Neural crest cell (in vitro differentiated cells): ENCODE data around the gene GUCA1A. TPM values are rescaled to one million over a fixed set of nuclear protein-coding genes. Genes with fewer than 3 reads are reported as not detected.
A peak's percentile ranks its signal among the peaks of the same experiment; 100 is the strongest.

ENCODE experiments used
- DNase-seq: peaks from one replicate; pipeline ENCODE4 v3.0.0; 2021; ENCODE audit warnings: low read depth, mixed read lengths, low spot score
- H3K27ac Mint-ChIP-seq: one replicate; pipeline ENCODE4 v1.8.0; 2021; ENCODE audit warnings: mild to moderate bottlenecking, mixed read lengths; ENCODE audit not compliant: unreplicated experiment
- H3K27me3 Mint-ChIP-seq: 2 replicates; pipeline ENCODE4 v1.8.0; 2021; ENCODE audit warnings: low read depth, mild to moderate bottlenecking, mixed read lengths
- H3K36me3 Mint-ChIP-seq: 2 replicates; pipeline ENCODE4 v1.8.0; 2021; ENCODE audit warnings: low read depth, mild to moderate bottlenecking, mixed read lengths
- H3K4me1 Mint-ChIP-seq: 2 replicates; pipeline ENCODE4 v1.8.0; 2021; ENCODE audit warnings: mixed read lengths
- H3K4me3 Mint-ChIP-seq: one replicate; pipeline ENCODE4 v1.8.0; 2021; ENCODE audit warnings: mild to moderate bottlenecking, mixed read lengths
- H3K9me3 Mint-ChIP-seq: 2 replicates; pipeline ENCODE4 v1.8.0; 2021; ENCODE audit warnings: mixed read lengths
- total RNA-seq: library from RNA; stranded (reverse); gene quantifications from 2 replicates; pipeline ENCODE4 v1.2.1, GENCODE V29; 2021
- TF ChIP-seq, protein P1 (sequence below): fragments of 200-600 bp; sonication (generic); conservative IDR thresholded peaks from 2 replicates; pipeline ENCODE4 v1.5.0; 2021; ENCODE audit warnings: antibody characterized with exemption, mild to moderate bottlenecking

Gene GUCA1A
- total RNA-seq, 1 donor from 2014 or later = 1.3 TPM

DNA sequence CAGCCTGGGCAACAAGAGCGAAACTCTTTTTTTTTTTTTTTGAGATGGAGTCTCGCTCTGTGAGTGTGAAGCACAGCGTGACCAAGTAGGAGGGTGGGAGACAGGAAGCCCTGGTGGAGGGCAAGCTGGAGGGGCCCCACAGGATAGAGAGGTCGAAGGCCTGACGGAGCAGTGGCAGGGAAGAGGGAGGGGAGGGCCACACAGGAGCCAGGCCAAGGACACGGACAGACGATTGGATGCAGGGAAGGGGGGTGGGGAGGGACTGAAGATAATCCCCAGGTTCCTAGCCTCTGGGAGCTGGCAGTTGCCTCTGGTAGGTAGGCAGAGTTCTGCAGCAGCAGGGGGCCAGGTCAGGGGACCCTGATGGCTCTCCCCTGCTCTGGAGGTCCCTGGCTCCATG is 10.8 kb upstream of the GUCA1A start:
- H3K27me3 Mint-ChIP-seq = peaks cover 4% of the 10 kb centered on the region
- no peaks in the 10 kb centered on the region for H3K9me3 Mint-ChIP-seq
- no peak overlapping the region for H3K4me3 Mint-ChIP-seq
- TF ChIP-seq, protein P1, sequence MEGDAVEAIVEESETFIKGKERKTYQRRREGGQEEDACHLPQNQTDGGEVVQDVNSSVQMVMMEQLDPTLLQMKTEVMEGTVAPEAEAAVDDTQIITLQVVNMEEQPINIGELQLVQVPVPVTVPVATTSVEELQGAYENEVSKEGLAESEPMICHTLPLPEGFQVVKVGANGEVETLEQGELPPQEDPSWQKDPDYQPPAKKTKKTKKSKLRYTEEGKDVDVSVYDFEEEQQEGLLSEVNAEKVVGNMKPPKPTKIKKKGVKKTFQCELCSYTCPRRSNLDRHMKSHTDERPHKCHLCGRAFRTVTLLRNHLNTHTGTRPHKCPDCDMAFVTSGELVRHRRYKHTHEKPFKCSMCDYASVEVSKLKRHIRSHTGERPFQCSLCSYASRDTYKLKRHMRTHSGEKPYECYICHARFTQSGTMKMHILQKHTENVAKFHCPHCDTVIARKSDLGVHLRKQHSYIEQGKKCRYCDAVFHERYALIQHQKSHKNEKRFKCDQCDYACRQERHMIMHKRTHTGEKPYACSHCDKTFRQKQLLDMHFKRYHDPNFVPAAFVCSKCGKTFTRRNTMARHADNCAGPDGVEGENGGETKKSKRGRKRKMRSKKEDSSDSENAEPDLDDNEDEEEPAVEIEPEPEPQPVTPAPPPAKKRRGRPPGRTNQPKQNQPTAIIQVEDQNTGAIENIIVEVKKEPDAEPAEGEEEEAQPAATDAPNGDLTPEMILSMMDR = no peak
- H3K36me3 Mint-ChIP-seq = no peaks in the 10 kb centered on the region
- peaks cover 12% of the 10 kb centered on the region for H3K4me1 Mint-ChIP-seq
- no peak overlapping the region for H3K27ac Mint-ChIP-seq
- no peak for DNase-seq

DNA sequence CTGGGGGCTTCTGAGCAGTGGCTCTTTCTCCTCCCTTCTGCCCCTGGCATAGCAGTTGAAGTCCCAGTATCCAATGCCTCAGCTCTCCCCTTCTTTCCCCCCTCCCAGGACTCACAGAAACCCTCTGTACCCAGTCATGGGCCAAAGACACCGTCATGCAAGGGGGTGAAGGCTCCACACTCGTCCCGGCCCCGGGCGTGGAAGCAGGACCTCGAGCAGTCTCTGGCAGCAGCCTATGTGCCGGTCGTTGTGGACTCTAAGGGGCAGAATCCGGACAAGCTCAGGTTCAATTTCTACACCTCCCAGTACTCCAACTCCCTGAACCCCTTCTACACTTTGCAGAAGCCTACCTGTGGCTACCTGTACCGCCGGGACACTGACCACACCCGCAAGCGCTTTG is 10.4 kb upstream of the GUCA1A start:
- Mint-ChIP-seq H3K27me3 (peaks cover 4% of the 10 kb centered on the region), H3K27ac (no peak overlapping the region), H3K36me3 (no peaks in the 10 kb centered on the region), H3K9me3 (no peaks in the 10 kb centered on the region), H3K4me3 (no peak overlapping the region), H3K4me1 (peaks cover 12% of the 10 kb centered on the region)
- TF ChIP-seq, protein P1 = no peak
- DNase-seq = no peak

- TF ChIP-seq, protein P1 = no peak
- H3K36me3 Mint-ChIP-seq = no peaks in the 10 kb centered on the region
- peaks cover 12% of the 10 kb centered on the region for H3K4me1 Mint-ChIP-seq
- no peak overlapping the region for H3K4me3 Mint-ChIP-seq
- DNase-seq = no peak
- no peaks in the 10 kb centered on the region for H3K9me3 Mint-ChIP-seq
- no peak overlapping the region for H3K27ac Mint-ChIP-seq
- peaks cover 4% of the 10 kb centered on the region for H3K27me3 Mint-ChIP-seq
Observed at GRCh38 chr6:42163981-42164380, 9.2 kb upstream of the GUCA1A start.

GRCh38 chr6:42165016-42165415 is 8.1 kb upstream of the GUCA1A start:
- no peaks in the 10 kb centered on the region for H3K36me3 Mint-ChIP-seq
- H3K9me3 Mint-ChIP-seq = no peaks in the 10 kb centered on the region
- H3K27ac Mint-ChIP-seq = no peak overlapping the region
- peaks cover 4% of the 10 kb centered on the region for H3K27me3 Mint-ChIP-seq
- no peak overlapping the region for H3K4me3 Mint-ChIP-seq
- H3K4me1 Mint-ChIP-seq = peaks cover 12% of the 10 kb centered on the region
- TF ChIP-seq, protein P1 = no peak
- no peak for DNase-seq

DNA sequence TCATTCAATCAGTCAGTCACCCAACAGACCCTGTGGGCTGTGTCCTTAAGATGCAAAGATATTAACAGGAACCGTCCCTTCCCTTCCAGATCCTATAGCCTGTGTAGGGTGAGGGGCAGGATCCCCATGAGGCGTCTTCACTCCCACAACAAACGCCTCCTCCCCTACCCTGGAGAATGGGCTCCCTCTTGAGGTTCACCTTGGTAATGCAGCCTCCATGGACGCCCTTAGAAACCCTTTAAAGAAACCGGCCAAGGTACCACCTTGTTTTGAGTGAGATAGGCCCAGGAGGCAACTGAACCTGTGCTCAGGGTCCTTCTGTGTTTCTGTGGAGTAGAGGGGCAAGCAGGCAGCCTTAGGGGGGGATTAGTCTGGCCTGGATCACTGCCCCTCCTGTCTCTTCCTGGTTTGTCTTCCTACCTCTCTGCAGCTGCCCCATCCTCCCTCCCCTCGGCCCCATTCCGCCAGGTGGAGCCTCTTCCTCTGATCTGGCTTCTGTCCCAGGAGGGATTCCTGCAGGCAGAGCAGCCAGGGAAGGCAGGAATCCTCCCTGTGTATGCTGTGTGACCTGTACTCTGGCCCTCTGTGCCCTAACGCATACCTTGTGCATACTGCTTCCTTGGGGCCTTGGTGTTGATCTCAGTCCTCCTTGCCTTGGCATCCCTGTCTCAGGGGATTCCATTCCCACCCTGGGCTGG is 6.6 kb upstream of the GUCA1A start:
- peak; percentile 91 for DNase-seq
- Mint-ChIP-seq H3K4me3 (no peak overlapping the region), H3K27me3 (no peaks in the 10 kb centered on the region), H3K36me3 (no peaks in the 10 kb centered on the region), H3K4me1 (peaks cover 7% of the 10 kb centered on the region), H3K27ac (no peak overlapping the region), H3K9me3 (no peaks in the 10 kb centered on the region)
- TF ChIP-seq, protein P1 = peak; percentile 94
